A549 (cell line): Measurements from ENCODE around the gene FERD3L. TPM values are rescaled to one million over a fixed set of nuclear protein-coding genes. Genes with fewer than 3 reads are reported as not detected.

Source experiments
- ATAC-seq, 2 experiments: fragments of 200-7000 bp in 1 of 2; fragments of >200 bp in 1 of 2; cut with Nextera tagmentation in 1 of 2; cut with Tn5 transposase in 1 of 2; 3 replicates each; pipeline versions ENCODE4 v1.8.0 to v1.9.1; 2018 to 2020; ENCODE audit warnings: mild to moderate bottlenecking in 1 of 2, moderate library complexity in 1 of 2
- CTCF ChIA-PET: fragments of 300-600 bp; sonication (Branson Sonifier 250); formaldehyde crosslinking; extraction: SDS; loops from one replicate; lab custom pipeline; 2021; ENCODE audit warnings: antibody characterized with exemption, inconsistent platforms; lab: Yijun Ruan, JAX
- POLR2A ChIA-PET: fragments of 350-600 bp; formaldehyde crosslinking; extraction: SDS; loops from one replicate; lab custom pipeline; 2021; ENCODE audit warnings: antibody characterized with exemption, inconsistent platforms; lab: Yijun Ruan, JAX
- DNase-seq, 2 experiments: peaks; one replicate each; pipeline versions ENCODE4 v3.0.0 to v3.0.0-alpha.2; 2011 to 2016; ENCODE audit warnings: low read depth in 1 of 2, low spot score in 1 of 2
- FAIRE-seq: peaks from 2 replicates; lab custom pipeline; 2011; peaks lifted over from hg19 to GRCh38; lab: Jason Lieb, UNC
- H3K27ac ChIP-seq, 2 experiments: fragments of >200 bp; sonication (Bioruptor Twin); formaldehyde crosslinking; 3 replicates each; pipeline ENCODE4 v1.5.1; 2016 to 2017
- H3K4me1 ChIP-seq: fragments of >200 bp; sonication (Bioruptor Twin); formaldehyde crosslinking; 3 replicates; pipeline ENCODE4 v1.6.1; 2016
- H3K4me2 ChIP-seq: fragments of >200 bp; sonication (Bioruptor Twin); formaldehyde crosslinking; 3 replicates; pipeline ENCODE4 v1.6.1; 2016
- H3K4me3 ChIP-seq: fragments of >200 bp; sonication (Bioruptor Twin); formaldehyde crosslinking; 3 replicates; pipeline ENCODE4 v1.5.1; 2016
- H3K9me3 ChIP-seq: fragments of >200 bp; sonication (Bioruptor Twin); formaldehyde crosslinking; 3 replicates; pipeline ENCODE4 v1.6.1; 2016
- CEBPB ChIP-seq, 2 experiments: fragments of >200 bp in 1 of 2; sonication (Bioruptor Twin) in 1 of 2; formaldehyde crosslinking in 1 of 2; IDR thresholded peaks; 2 replicates each; pipeline ENCODE4 v1.6.1; 2012 to 2016
- CTCF ChIP-seq: fragments of >200 bp; sonication (Bioruptor Twin); formaldehyde crosslinking; IDR thresholded peaks from 3 replicates; pipeline ENCODE4 v1.5.1; 2016
- FOXS1 ChIP-seq: fragments of 250-450 bp; sonication (Bioruptor Pico); IDR thresholded peaks from 2 replicates; pipeline ENCODE4 v1.5.0; 2020; ENCODE audit warnings: mild to moderate bottlenecking, moderate library complexity
- GATA3 ChIP-seq: IDR thresholded peaks from 2 replicates; pipeline ENCODE4 v1.6.1; 2012; ENCODE audit warnings: borderline replicate concordance
- HMGXB4 ChIP-seq: fragments of 250-450 bp; sonication (Bioruptor Pico); IDR thresholded peaks from 2 replicates; pipeline ENCODE4 v1.5.0; 2021; ENCODE audit warnings: mild to moderate bottlenecking, moderate library complexity, borderline replicate concordance
- HOXA7 ChIP-seq: fragments of 250-450 bp; sonication (Bioruptor Pico); IDR thresholded peaks from 2 replicates; pipeline ENCODE4 v1.5.0; 2020; ENCODE audit warnings: mild to moderate bottlenecking, moderate library complexity
- HOXB13 ChIP-seq: fragments of 250-450 bp; sonication (Bioruptor Pico); IDR thresholded peaks from 2 replicates; pipeline ENCODE4 v1.5.0; 2020; ENCODE audit warnings: low read depth, mild to moderate bottlenecking, moderate library complexity
- HOXB5 ChIP-seq: fragments of 250-450 bp; sonication (Bioruptor Pico); IDR thresholded peaks from 2 replicates; pipeline ENCODE4 v1.5.0; 2020; ENCODE audit warnings: mild to moderate bottlenecking, moderate library complexity
- JUN ChIP-seq, 2 experiments: fragments of >200 bp; sonication (Bioruptor Twin); formaldehyde crosslinking; IDR thresholded peaks; 2 replicates in 1 of 2; 3 replicates in 1 of 2; pipeline ENCODE4 v1.6.1; 2016 to 2017
- MAFK ChIP-seq: fragments of 450-650 bp; IDR thresholded peaks from 2 replicates; pipeline ENCODE4 v1.6.1; 2014; ENCODE audit not compliant: partially characterized antibody
- MAZ ChIP-seq: fragments of 150-350 bp; IDR thresholded peaks from 2 replicates; pipeline ENCODE4 v1.6.1; 2014; ENCODE audit warnings: antibody characterized with exemption, low read depth, low read length, borderline replicate concordance
- MYC ChIP-seq: IDR thresholded peaks from 2 replicates; pipeline ENCODE4 v1.6.1; 2012; ENCODE audit warnings: mild to moderate bottlenecking, inconsistent platforms, low read length, improper control_type of control experiment, borderline replicate concordance
- NR3C1 ChIP-seq: fragments of >200 bp; sonication (Bioruptor Twin); formaldehyde crosslinking; IDR thresholded peaks from 3 replicates; pipeline ENCODE4 v1.6.1; 2017
- PBX3 ChIP-seq: IDR thresholded peaks from 2 replicates; pipeline ENCODE4 v1.6.1; 2012
- POLR2A ChIP-seq: IDR thresholded peaks from 2 replicates; pipeline ENCODE4 v1.6.1; 2012; ENCODE audit warnings: mild to moderate bottlenecking, low read length
- REST ChIP-seq: fragments of 200-600 bp; sonication (generic); IDR thresholded peaks from 2 replicates; pipeline ENCODE4 v1.6.1; 2016; ENCODE audit warnings: antibody characterized with exemption, mild to moderate bottlenecking, moderate library complexity
- RNF2 ChIP-seq: fragments of 200-600 bp; sonication (generic); IDR thresholded peaks from 2 replicates; pipeline ENCODE4 v1.6.1; 2016; ENCODE audit warnings: low read depth, mild to moderate bottlenecking, antibody characterized with exemption, moderate library complexity, borderline replicate concordance
- SMC3 ChIP-seq: fragments of >200 bp; sonication (Bioruptor Twin); formaldehyde crosslinking; IDR thresholded peaks from 3 replicates; pipeline ENCODE4 v1.6.1; 2018; ENCODE audit warnings: inconsistent platforms
- TP53 ChIP-seq: fragments of 250-450 bp; sonication (Bioruptor Pico); IDR thresholded peaks from 2 replicates; pipeline ENCODE4 v1.5.0; 2021; ENCODE audit warnings: mild to moderate bottlenecking, moderate library complexity
- USF2 ChIP-seq: fragments of 450-650 bp; IDR thresholded peaks from 2 replicates; pipeline ENCODE4 v1.6.1; 2014; ENCODE audit warnings: antibody characterized with exemption
- WGBS: methylation state at CpG from one replicate; pipeline ENCODE4 v1.1.6; 2017; ENCODE audit errors: missing lambda C conversion rate; 5-methylcytosine and 5-hydroxymethylcytosine counted together
- polyA plus RNA-seq, 4 experiments: library from polyadenylated mRNA; depleted of rRNA in 3 of 4; stranded (reverse); fragments of >200 nt; fragmentation: RNase III in 1 of 4; extraction: RNeasy Plus Mini Kit Qiagen cat#74134 plus additional on column Dnase treatment in 1 of 4; gene quantifications; 2 replicates in 3 of 4; 3 replicates in 1 of 4; pipeline ENCODE4 v1.2.3, GENCODE V29; 2011 to 2017

FERD3L gene
- polyA plus RNA-seq, 2 of the 4 experiments (the other 2 are of a cell fraction): not detected

GRCh38 chr7:19098510-19098909 lies 46.7 kb downstream of the FERD3L start (continued):
- TF ChIP-seq HOXB13 (no peak), HOXB5 (CRISPR knock-in tag) (no peak), CEBPB (IDR thresholded peaks at IDR 0.05) (no peak)

GRCh38 chr7:19097165-19098055 lies 47.8 kb downstream of the FERD3L start:
- POLR2A ChIA-PET: no interaction called here
- 51% methylated on average over 9 of the region's 9 CpGs for WGBS
- no peak for DNase-seq
- ATAC-seq: no peak
- CTCF ChIA-PET: no interaction called here
- H3K4me1 ChIP-seq: no peaks in the 10 kb centered on the region
- no peak overlapping the region for H3K27ac ChIP-seq
- no peak overlapping the region for H3K4me2 ChIP-seq
- H3K4me3 ChIP-seq: no peak overlapping the region
- TF ChIP-seq POLR2A (no peak), MAFK (no peak), HOXB13 (no peak), TP53 (no peak)
- H3K9me3 ChIP-seq: no peaks in the 10 kb centered on the region
- FAIRE-seq: no peak

- 54% methylated on average over 5 of the region's 5 CpGs for WGBS
- ATAC-seq (no peak), DNase-seq (no peak), FAIRE-seq (no peak)
- ChIA-PET CTCF (no interaction called here), POLR2A (no interaction called here)
- Histone ChIP-seq H3K9me3 (no peaks in the 10 kb centered on the region), H3K4me2 (no peak overlapping the region), H3K4me1 (no peaks in the 10 kb centered on the region), H3K4me3 (no peak overlapping the region), H3K27ac (no peak overlapping the region)
- no peak for TF ChIP-seq USF2
- TF ChIP-seq GATA3: no peak
- no peak for TF ChIP-seq HMGXB4 (CRISPR knock-in tag)
- no peak for TF ChIP-seq NR3C1
- no peak for TF ChIP-seq HOXA7
- TF ChIP-seq RNF2: no peak
- TF ChIP-seq REST: no peak
- no peak for TF ChIP-seq MYC
- no peak for TF ChIP-seq CTCF
- no peak for TF ChIP-seq PBX3
- no peak for TF ChIP-seq JUN (IDR thresholded peaks at IDR 0.05)
- TF ChIP-seq SMC3: no peak
- TF ChIP-seq MAFK: no peak
- TF ChIP-seq FOXS1 (CRISPR knock-in tag): no peak
- no peak for TF ChIP-seq MAZ
Observed at GRCh38 chr7:19095353-19095860, 49.8 kb downstream of the FERD3L start.
